Activated CD4-positive, alpha-beta T cell treated with anti-CD3 and anti-CD28 coated beads for 36 hours (primary cell): ENCODE results near the gene GCNT2. TPM values are rescaled to one million over a fixed set of nuclear protein-coding genes. Genes with fewer than 3 reads are reported as not detected.

Experiments
- ATAC-seq: fragments of 200-7000 bp; cut with Tn5 transposase; one replicate; pipeline ENCODE4 v1.10.0; 2021; ENCODE audit warnings: mild to moderate bottlenecking, moderate library complexity
- CTCF ChIA-PET: fragments of 350-600 bp; sonication (Branson Sonifier 250); formaldehyde crosslinking; loops from one replicate; lab custom pipeline; 2021; ENCODE audit warnings: antibody characterized with exemption; lab: Charles Lee
- POLR2A ChIA-PET: fragments of 350-600 bp; sonication (Branson Sonifier 250); formaldehyde crosslinking; loops from one replicate; lab custom pipeline; 2021; ENCODE audit warnings: antibody characterized with exemption, inconsistent platforms; lab: Charles Lee
- DNase-seq: peaks from one replicate; pipeline ENCODE4 v3.0.0-alpha.2; 2020
- H3K27ac Mint-ChIP-seq: one replicate; pipeline ENCODE4 v1.8.0; 2021; ENCODE audit warnings: mixed read lengths
- H3K27me3 Mint-ChIP-seq: one replicate; pipeline ENCODE4 v1.8.0; 2021; ENCODE audit warnings: mixed read lengths
- H3K36me3 Mint-ChIP-seq: one replicate; pipeline ENCODE4 v1.8.0; 2021; ENCODE audit warnings: low read depth, mixed read lengths
- H3K4me1 Mint-ChIP-seq: one replicate; pipeline ENCODE4 v1.8.0; 2021; ENCODE audit warnings: mixed read lengths
- H3K4me3 Mint-ChIP-seq: one replicate; pipeline ENCODE4 v1.8.0; 2021; ENCODE audit warnings: mild to moderate bottlenecking, moderate library complexity, mixed read lengths
- H3K9me3 Mint-ChIP-seq: one replicate; pipeline ENCODE4 v1.8.0; 2021; ENCODE audit warnings: low read depth, mixed read lengths
- intact Hi-C, 2 experiments: fragments of 100-400 bp; cut with DNase I in 1 of 2; cut with micrococcal nuclease in 1 of 2; formaldehyde crosslinking; loops; one replicate each; pipeline versions ENCODE4 v1.14.2 to v1.15.1; 2022 to 2024; cut with DNase I, micrococcal nuclease
- total RNA-seq, 2 experiments: library from RNA; stranded (reverse); gene quantifications; one replicate each; pipeline ENCODE4 v1.2.3, GENCODE V29; 2021

The GCNT2 gene
- total RNA-seq, 2 experiments from 2014 or later: 1.6 to 2.2 TPM

DNA sequence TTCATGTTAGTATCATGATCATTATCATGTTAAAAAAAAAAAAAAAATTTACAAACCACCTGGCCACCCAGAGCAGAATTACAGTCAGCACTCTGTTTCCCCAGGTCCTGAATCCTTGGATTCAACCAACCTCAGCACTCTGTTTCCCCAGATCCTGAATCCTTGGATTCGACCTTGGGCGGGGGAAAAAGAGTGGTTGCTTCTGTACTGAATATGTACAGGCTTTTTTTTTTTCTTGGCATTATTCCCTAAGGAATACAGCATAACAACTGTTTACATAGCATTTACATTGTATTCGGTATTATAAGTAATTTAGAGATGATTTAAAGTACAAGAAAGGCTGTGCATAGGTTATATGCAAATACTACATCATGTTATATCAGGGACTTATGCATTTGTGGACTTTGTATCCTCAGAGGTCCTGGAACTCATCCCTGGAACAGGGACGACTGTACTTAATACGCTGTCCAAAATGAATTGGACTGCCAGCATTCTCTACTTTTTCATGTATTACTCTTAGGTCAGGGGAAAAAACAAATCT, 31.2 kb downstream of the GCNT2 start:
- intact Hi-C loops: no loop called here
- no peaks in the 10 kb centered on the region for H3K27me3 Mint-ChIP-seq
- peaks cover 11% of the 10 kb centered on the region for H3K36me3 Mint-ChIP-seq
- no peaks in the 10 kb centered on the region for H3K4me1 Mint-ChIP-seq
- DNase-seq (no peak), ATAC-seq (no peak)
- ChIA-PET CTCF (no interaction called here), POLR2A (no interaction called here)
- peaks cover 3% of the 10 kb centered on the region for H3K9me3 Mint-ChIP-seq
- H3K27ac Mint-ChIP-seq: no peak overlapping the region
- no peak overlapping the region for H3K4me3 Mint-ChIP-seq

DNA sequence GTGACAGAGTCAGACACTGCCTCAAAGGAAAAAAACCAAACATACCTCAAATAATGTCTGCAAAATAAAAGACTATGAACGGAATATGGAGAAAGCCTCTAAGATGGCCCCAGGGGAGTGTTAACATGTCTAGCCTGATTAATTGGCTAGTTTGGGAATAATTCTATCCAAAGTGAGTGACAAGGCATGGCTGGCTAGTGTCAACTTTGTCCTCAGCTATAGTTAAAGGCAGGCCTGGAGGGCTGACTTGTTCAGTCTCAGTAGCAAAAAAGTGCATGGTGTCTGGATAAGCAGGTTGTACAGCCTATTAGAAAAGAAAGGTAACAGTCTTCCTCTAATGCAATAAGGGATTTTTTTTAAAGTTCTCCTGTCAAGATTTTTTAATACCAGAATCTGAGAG, 32.7 kb downstream of the GCNT2 start:
- ChIA-PET CTCF (interaction anchor here (1.7 kb wide), 1 partner anchor 8 kb away, joined by 6 read pairs; no protein-coding TSS in a partner anchor), POLR2A (no interaction called here)
- no peak overlapping the region for H3K4me3 Mint-ChIP-seq
- peaks cover 1% of the 10 kb centered on the region for H3K9me3 Mint-ChIP-seq
- ATAC-seq: no peak
- H3K27ac Mint-ChIP-seq: no peak overlapping the region
- H3K36me3 Mint-ChIP-seq: peaks cover 8% of the 10 kb centered on the region
- H3K4me1 Mint-ChIP-seq: no peaks in the 10 kb centered on the region
- DNase-seq: no peak
- intact Hi-C loops: no loop called here
- no peaks in the 10 kb centered on the region for H3K27me3 Mint-ChIP-seq

DNA sequence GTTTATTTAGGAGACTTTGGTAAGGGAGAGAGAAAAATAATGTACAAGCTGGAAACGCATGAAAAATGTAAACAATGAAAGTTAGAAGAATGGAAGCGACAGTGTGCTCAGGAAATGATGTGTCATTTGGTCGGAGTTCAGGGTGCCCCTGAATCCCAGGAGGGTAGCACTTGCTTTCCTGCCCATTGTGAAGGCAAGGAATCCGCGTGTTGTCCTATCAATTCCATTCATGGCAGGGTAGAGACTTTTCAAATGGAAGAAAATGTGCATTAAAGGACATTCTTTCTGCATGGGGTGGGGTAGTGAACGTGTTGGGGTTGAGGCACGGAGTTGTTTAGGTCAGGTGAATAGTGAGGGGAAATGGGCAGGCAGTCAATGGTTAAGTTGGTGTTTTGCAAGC, 33.7 kb downstream of the GCNT2 start:
- ATAC-seq (no peak), DNase-seq (no peak)
- no peaks in the 10 kb centered on the region for H3K4me1 Mint-ChIP-seq
- peaks cover 8% of the 10 kb centered on the region for H3K36me3 Mint-ChIP-seq
- POLR2A ChIA-PET: no interaction called here
- CTCF ChIA-PET: interaction anchor here (0.7 to 1.7 kb wide), 3 partner anchors 9 to 499 kb away, joined by 3 to 6 read pairs (median 3); no protein-coding TSS in a partner anchor
- H3K27me3 Mint-ChIP-seq: no peaks in the 10 kb centered on the region
- H3K9me3 Mint-ChIP-seq: peaks cover 1% of the 10 kb centered on the region
- H3K27ac Mint-ChIP-seq: no peak overlapping the region
- intact Hi-C loops: no loop called here
- no peak overlapping the region for H3K4me3 Mint-ChIP-seq

DNA sequence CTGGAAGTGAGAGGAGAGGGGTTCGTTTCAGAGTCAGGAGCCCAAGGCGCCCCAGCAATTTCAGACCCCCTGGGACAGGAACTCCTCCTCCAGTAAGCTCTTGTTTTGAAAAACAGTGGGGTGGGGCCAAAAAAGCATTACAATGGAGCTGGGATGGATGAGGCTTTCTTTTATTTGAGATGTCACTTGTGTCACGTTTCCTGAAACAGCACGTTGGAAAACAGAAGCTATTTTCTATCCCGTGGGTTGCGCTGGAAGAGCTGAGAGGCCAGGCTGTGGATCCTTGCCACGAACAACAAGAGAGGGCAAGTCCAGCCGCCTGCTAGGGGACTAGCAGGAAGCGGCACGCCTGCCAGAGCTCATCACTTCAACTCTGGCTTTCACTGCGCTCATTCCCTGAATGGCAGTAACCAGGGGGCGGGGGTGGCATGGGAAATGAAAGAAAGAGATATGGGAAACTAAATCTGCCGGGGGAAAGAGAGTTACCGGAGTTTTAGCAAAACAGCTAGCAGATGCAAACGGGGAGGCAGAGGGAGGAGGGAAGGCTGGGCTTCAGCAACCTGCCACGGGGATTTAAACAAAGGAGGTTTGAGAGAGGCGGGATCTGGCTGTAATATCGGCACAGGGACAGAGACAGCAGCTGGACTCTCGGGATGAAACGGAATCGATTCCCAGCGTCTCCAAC, 34.6 kb downstream of the GCNT2 start:
- H3K36me3 Mint-ChIP-seq: peaks cover 8% of the 10 kb centered on the region
- ATAC-seq: no peak
- CTCF ChIA-PET: interaction anchor here (0.5 to 1.7 kb wide), 5 partner anchors 10 to 89 kb away, joined by 3 to 6 read pairs (median 4); no protein-coding TSS in a partner anchor

DNA sequence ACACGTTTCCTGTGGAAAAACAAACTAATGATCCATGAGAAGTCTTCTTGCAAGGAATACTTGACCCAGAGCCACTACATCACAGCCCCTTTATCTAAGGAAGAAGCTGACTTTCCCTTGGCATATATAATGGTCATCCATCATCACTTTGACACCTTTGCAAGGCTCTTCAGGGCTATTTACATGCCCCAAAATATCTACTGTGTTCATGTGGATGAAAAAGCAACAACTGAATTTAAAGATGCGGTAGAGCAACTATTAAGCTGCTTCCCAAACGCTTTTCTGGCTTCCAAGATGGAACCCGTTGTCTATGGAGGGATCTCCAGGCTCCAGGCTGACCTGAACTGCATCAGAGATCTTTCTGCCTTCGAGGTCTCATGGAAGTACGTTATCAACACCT, 35.4 kb downstream of the GCNT2 start:
- intact Hi-C loops: no loop called here
- Mint-ChIP-seq H3K9me3 (peaks cover 1% of the 10 kb centered on the region), H3K4me3 (no peak overlapping the region), H3K4me1 (no peaks in the 10 kb centered on the region), H3K27ac (no peak overlapping the region), H3K36me3 (peaks cover 8% of the 10 kb centered on the region), H3K27me3 (no peaks in the 10 kb centered on the region)
- no peak for ATAC-seq
- CTCF ChIA-PET: no interaction called here
- POLR2A ChIA-PET: no interaction called here
- DNase-seq: no peak

More for the DNA sequence above, 34.6 kb downstream of the GCNT2 start:
- POLR2A ChIA-PET: no interaction called here
- Mint-ChIP-seq H3K4me1 (no peaks in the 10 kb centered on the region), H3K27ac (peak overlapping the region; percentile 27), H3K4me3 (no peak overlapping the region), H3K9me3 (peaks cover 1% of the 10 kb centered on the region), H3K27me3 (no peaks in the 10 kb centered on the region)
- DNase-seq: no peak
- intact Hi-C loops: no loop called here

DNA sequence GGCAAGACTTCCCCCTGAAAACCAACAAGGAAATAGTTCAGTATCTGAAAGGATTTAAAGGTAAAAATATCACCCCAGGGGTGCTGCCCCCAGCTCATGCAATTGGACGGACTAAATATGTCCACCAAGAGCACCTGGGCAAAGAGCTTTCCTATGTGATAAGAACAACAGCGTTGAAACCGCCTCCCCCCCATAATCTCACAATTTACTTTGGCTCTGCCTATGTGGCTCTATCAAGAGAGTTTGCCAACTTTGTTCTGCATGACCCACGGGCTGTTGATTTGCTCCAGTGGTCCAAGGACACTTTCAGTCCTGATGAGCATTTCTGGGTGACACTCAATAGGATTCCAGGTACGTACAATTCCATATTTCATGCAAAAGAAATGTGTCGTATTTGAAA, 35.8 kb downstream of the GCNT2 start:
- ATAC-seq (no peak), DNase-seq (no peak)
- Mint-ChIP-seq H3K4me1 (no peaks in the 10 kb centered on the region), H3K4me3 (no peak overlapping the region), H3K9me3 (peaks cover 1% of the 10 kb centered on the region), H3K36me3 (peaks cover 8% of the 10 kb centered on the region), H3K27ac (no peak overlapping the region), H3K27me3 (no peaks in the 10 kb centered on the region)
- ChIA-PET POLR2A (no interaction called here), CTCF (no interaction called here)
- intact Hi-C loops: no loop called here

DNA sequence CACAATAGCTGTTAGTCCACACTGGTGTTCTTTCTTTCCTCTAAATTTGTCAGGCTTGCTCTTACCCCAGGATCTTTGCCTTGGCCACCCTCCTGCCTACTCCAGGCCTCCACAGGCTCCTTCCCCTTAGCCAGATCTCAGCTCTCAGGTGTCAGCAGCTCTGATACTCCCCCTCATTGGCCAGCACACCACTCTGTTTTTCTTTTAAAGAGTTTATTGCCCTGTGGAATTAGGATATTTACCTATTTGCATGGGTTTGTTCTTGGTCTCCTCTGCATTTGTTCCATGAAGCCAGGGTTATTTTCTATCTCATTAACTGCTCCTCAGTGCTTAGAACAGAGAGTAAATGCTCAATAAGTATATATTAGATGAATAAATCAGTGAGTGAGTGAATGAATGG, 36.8 kb downstream of the GCNT2 start:
- H3K27me3 Mint-ChIP-seq: no peaks in the 10 kb centered on the region
- no peak overlapping the region for H3K4me3 Mint-ChIP-seq
- peaks cover 8% of the 10 kb centered on the region for H3K36me3 Mint-ChIP-seq
- ChIA-PET CTCF (no interaction called here), POLR2A (no interaction called here)
- DNase-seq (no peak), ATAC-seq (no peak)
- intact Hi-C loops: no loop called here
- no peak overlapping the region for H3K27ac Mint-ChIP-seq
- H3K9me3 Mint-ChIP-seq: peaks cover 1% of the 10 kb centered on the region
- no peaks in the 10 kb centered on the region for H3K4me1 Mint-ChIP-seq

DNA sequence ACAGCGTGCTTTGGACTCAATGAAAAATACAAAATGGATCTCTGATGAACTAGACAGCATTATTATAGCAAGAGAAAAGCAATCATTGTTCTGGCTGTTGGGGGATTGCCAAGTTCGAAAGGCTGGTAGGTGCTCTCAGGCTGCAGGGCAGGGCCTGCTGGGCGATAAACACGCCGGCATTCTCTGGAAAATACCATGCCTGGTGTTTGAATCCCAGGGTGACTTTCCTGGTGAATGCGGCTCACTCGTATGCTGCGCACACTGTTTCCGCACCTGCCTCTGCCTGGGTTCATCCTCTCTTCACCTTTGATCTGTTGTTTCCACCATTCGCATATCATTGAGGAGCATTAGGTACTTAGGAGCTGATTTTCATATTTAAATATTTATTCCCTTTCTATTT, 37.4 kb downstream of the GCNT2 start:
- Mint-ChIP-seq H3K36me3 (peaks cover 8% of the 10 kb centered on the region), H3K4me3 (no peak overlapping the region), H3K27ac (no peak overlapping the region), H3K27me3 (no peaks in the 10 kb centered on the region), H3K4me1 (no peaks in the 10 kb centered on the region), H3K9me3 (peaks cover 1% of the 10 kb centered on the region)
- ChIA-PET CTCF (no interaction called here), POLR2A (no interaction called here)
- DNase-seq (no peak), ATAC-seq (no peak)
- intact Hi-C loops: no loop called here

DNA sequence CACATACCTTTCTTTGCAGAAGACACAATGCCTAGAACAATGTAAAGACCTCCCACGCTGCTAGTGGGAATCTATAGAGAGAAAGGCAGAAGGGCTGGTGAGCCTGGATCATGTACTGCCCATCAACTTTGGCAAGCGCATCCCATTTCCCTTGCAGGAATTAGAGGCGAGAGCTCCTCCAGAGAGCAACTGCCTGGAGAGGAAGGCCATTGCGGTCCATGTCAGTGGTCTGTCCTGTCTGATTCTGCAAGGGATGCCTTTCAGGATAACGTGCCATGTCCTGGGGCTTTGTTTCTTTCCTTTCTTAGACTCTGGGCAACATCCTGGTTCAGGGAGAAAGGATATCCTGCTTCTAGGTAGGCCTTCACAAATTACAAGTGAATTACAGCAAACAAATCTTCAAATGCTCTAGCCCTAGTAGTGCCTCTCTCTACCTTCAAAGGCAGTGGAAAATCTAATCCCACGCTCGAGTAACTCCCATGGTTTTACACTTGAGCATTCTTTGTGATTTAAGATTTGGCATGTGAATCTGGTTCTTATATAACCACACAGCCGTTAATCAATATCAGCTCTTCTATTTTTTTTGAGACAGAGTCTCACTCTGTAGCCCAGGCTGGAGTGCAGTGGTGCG, 38.5 kb downstream of the GCNT2 start:
- Mint-ChIP-seq H3K4me1 (no peaks in the 10 kb centered on the region), H3K9me3 (peaks cover 1% of the 10 kb centered on the region), H3K27me3 (no peaks in the 10 kb centered on the region), H3K27ac (no peak overlapping the region), H3K36me3 (peaks cover 8% of the 10 kb centered on the region), H3K4me3 (no peak overlapping the region)
- DNase-seq (no peak), ATAC-seq (no peak)
- ChIA-PET CTCF (interaction anchor here (0.9 kb wide), 1 partner anchor 39 kb away, joined by 4 read pairs; no protein-coding TSS in a partner anchor), POLR2A (no interaction called here)
- intact Hi-C loops: no loop called here

DNA sequence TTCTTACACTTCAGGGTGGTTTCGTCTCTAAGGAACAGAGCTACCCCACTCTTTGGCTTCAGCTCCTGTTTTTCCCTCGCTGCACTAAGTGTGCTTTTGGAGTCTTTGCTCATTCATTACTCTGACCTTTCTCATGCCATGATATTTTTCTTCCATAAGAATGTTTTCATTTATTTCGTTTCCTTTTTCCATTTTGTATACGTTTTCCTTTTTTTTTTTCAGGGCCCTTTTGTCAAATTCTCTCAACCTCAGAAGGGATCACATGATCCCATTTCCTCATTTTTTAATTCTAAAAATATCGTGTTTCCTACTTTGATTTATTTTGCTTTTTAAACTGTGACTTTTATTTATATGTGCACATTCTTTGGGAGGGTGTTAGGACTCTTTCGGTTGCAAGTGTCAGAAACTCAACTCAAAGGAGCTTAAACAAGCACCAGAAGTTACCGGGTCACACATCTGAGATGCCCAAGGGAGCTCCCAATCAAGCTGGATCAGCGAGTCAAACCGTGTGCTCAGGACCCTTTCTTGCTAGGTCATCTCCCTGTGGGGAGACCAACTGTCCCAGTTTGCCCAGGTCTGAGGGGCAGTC, 40.6 kb downstream of the GCNT2 start:
- intact Hi-C loops: no loop called here
- Mint-ChIP-seq H3K4me1 (no peaks in the 10 kb centered on the region), H3K4me3 (no peak overlapping the region), H3K9me3 (peaks cover 1% of the 10 kb centered on the region), H3K27ac (no peak overlapping the region), H3K27me3 (no peaks in the 10 kb centered on the region), H3K36me3 (no peaks in the 10 kb centered on the region)
- ATAC-seq (no peak), DNase-seq (no peak)
- POLR2A ChIA-PET: no interaction called here
- CTCF ChIA-PET: no interaction called here

DNA sequence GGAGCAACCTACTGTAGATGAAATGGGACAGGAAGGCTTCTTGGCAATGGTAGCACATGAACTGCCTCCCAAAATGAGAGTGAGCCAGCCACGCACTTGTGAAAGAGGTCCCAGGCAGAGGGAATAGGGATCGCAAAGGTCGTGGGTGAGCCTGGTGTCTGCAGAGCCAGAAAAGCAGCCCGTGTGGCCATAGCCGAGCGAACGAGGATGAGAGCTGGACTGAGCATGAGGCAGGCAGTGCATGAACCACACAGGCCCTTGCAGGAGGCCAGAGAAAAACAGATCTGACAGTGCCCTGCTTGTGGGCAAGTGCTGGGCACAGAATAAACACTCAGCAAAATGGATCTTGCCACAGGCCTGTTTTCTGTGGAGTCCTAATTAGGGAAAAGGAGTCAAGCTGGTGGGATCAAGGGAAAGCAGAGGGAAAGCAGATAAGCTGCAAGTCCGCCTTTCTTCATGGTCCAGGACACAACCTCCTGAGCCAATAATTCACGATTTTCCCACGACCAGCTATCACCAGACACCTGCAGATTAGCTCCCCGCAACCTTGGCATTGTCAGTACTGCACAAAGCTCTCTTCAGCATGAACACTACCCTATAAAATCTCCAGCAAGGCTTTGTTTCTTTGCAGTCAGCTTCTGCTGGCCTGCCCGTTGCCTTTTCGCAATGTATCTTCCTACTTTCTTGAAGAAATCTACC, 44.0 kb downstream of the GCNT2 start:
- Mint-ChIP-seq H3K27ac (no peak overlapping the region), H3K4me3 (no peak overlapping the region), H3K36me3 (no peaks in the 10 kb centered on the region), H3K27me3 (no peaks in the 10 kb centered on the region), H3K4me1 (no peaks in the 10 kb centered on the region), H3K9me3 (no peaks in the 10 kb centered on the region)
- no peak for DNase-seq
- intact Hi-C loops: no loop called here
- CTCF ChIA-PET: no interaction called here
- POLR2A ChIA-PET: no interaction called here
- ATAC-seq: no peak
